ENCODE results near the gene ETV4. TPM values are rescaled to one million over a fixed set of nuclear protein-coding genes. Genes with fewer than 3 reads are reported as not detected.

Gene ETV4
- total RNA-seq, 1 experiment from 2014 or later, result 149 TPM

GRCh38 chr17:43545383-43545632, 832 bp downstream of the ETV4 start:
- DNase-seq (ENCODE audit: low spot score), result no peak

- DNase-seq (ENCODE audit: low spot score), result no peak
These were observed 2.2 kb downstream of the ETV4 start for GRCh38 chr17:43543771-43544575.

DNA sequence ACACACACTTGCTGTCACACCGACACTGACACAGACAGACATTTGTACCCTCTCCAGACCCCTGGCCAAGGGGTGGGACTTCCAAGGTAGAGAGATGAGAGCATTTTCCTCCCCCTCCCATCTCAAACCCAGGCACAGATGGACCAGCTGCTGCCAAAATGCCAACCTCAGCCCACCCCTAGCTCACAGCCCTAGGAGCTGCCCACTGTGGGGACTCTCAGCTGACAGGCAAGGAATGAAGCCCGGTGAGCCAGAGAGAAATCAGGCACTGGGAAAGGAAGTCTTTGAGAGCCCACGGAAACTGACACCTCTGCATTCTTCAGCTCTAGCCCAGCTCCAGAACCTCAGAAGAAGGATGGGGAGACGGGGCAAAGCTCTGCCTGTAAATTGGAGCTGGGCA, 2.8 kb downstream of the ETV4 start:
- no peak for DNase-seq (ENCODE audit: low spot score)

DNA sequence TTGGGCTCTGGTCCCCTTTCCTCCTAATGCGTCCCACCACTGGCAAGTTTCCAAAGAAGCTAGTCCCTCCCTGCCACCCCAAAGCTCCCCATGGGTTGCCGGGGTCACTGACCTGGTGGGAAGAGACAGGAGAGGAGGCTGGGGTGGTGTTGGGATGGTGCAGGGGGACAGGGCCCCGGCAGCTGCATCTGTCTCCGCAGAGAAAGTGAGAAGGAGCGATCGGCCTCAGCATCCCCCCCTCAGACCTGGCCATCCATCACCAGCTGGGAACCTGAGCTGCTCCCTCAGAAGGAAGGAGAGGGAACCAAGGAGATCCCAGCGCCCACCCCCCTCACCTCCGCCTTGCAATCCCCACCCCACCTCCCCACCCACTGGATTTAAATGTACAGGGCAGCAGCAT, 3.3 kb downstream of the ETV4 start:
- no peak for DNase-seq (ENCODE audit: low spot score)

DNA sequence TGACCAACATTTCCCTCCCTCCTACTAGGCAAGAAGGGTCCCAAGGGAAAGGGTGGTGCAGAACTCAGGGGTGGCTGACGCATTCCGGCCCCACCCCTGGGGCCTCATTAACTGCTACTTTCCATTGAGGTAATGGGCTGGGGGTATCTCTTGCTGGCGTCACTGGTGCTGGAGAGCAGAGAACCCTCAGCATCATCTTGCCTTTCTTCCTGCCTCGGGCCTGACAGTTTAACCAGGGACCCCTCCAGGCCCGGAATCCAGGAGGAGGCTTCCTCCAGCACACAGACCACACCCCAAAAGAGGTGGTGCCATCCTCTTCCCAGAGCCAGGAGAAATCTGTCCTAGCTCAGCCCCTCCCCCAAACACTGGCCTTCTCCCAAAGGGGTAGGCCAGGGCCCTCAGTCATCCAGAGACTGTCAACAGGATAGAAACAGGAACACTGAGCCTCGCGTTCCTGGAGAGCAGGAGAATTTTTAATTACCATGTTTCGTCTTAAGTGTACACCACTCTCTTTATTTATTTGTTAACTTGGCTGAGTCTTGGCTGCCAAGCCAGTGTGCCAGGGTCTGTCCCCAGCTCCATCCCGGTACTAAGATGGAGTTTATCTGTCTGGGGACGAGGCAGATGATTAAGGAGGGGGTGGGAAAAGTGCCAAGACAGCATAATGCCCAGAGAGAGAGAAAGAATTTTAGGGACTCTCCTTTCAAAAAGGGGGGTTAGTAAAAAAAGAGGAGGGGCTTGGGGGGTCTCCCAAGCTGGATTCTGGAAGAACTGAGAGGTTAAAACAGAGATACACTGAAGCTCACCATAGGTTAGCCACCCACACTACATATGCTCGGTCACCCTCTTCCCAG, 5.1 kb downstream of the ETV4 start:
- no peak for DNase-seq (ENCODE audit: low spot score)

DNA sequence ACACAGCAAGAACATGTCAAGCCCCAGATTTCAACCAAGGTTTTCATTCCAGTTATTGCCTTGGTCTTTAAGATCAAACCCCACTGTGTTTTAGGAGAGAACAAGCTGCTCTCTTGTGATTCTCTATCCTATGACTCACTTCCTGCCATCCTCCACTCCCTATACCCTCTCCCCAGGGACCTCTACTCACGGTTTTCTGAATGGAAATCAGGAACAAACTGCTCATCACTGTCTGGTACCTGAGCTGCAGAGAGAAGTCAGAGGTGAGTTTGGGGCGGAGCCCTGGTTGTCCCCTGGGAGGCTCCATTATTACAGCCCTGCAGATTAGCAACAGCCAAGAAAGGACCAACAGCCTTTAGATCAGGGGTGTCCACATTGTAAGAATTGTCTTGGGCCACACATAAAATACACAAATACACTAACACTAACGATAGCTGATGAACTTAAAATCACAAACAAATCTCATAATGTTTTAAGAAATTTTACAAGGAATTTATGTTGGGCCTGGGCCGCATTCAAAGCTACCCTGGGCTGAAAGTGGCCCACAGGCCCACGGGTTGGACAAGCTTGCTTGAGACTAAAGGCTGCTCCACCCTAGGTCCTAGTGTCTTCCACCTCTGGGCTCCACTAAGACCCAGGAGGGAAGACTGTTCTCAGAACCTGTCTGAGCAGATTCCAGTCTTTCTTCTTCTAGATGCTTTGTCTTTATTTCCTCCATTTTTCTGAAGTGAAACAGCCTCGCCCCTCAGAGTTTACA, 9.7 kb downstream of the ETV4 start:
- peak; percentile 52 for DNase-seq (ENCODE audit: low spot score)

DNA sequence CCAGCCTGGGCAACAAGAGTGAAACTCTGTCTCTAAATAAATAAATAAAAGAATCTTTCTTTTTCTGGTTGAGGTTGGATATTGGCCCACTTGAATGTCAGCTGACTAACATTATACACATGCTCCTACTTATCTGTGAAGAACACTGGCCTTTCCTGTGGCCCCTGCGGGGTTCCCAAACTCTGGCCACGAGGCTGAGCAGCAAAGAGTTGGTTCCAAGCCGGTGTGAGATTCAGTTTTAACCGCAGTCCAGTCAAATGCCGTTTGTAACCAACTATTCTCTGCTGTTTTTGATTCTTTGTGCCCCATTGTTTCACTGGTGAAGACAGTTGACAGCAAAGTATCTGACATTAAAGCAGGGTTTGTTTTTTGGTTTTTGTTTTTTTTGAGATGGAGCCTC, 11.2 kb downstream of the ETV4 start:
- DNase-seq (ENCODE audit: low spot score), result no peak

DNA sequence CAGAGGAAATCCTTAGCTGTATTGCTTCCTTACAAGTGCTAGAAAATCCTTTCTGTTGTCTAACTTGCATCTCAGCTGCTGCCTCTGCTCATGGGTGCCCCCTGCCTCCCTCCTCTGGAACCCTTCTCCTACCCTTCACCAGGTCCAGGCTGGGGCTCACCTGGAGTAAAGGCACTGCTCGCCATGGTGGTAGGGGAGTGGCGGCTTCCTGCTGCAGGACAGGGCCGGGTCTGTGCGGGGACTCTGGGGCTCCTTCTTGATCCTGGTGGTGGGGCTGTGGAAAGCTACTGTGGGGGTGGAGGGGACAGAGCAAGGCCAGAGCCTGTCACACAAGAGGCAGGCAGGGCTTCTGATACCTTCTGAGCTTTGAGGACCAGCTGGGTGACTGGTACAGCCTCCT, 12.4 kb downstream of the ETV4 start:
- DNase-seq (ENCODE audit: low spot score), result no peak

- peak; percentile 59 for DNase-seq (ENCODE audit: low spot score)
These were observed 13.6 kb downstream of the ETV4 start for GRCh38 chr17:43532581-43532980.

- no peak for DNase-seq (ENCODE audit: low spot score)
These were observed 14.2 kb downstream of the ETV4 start for GRCh38 chr17:43531955-43532354.

- DNase-seq (ENCODE audit: low spot score), result no peak
These were observed 15.1 kb downstream of the ETV4 start for GRCh38 chr17:43531082-43531378.

DNA sequence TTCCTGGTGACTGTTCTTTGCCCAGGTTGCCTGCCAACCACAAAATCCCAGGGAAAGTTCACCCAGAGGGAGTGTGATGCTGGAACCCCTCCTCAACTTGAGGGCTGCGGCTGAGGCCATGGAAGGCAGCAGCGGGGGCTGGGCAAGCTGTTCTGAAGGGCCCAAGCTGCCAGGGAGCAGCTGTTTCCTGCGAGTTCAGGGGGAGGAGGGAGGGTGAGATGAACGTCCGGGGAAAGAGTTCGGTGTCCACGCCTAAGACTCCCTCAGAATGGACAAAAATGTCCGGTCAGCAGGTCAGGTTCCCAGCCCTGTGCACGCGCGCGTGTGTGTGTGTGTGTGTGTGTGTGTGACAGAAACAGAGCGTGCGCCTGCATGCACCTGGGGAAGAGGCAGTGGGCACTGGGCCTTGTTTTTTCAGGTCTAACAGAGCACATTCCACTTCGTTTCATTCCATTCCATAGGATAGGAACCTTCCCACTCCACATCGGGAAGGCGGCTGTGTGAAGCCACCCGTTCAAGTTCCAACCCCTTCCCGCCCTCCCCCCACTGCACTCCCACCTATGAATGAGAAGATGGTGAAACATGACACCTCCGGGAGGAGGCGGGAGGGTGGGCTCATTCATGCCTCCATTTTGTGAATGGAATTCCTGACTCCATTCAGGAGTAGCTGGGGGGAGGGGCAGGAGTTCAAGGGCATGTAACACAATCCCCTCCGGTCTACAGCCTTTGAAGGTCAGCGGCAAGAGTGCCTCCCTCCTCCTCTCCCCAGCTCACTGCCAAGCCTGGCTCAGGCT, 15.7 kb downstream of the ETV4 start:
- DNase-seq (ENCODE audit: low spot score), result peak; percentile 85

DNA sequence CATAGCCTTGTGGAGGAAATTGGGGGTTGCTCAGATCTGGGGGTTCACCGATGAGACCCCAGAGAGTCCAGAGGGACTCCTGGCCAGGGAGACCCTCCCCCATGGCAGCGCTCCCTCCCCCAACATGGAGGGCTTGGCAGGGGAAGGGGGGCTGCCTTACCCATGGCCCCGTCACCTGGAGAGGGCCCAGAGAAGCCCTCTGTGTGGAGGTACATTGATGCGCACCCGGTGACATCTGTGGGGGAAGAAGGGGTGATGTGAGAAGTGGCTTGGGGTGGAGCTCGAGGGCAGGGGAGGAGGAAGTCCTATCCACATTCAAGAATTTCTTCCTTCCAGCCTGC, 16.2 kb downstream of the ETV4 start:
- no peak for DNase-seq (ENCODE audit: low spot score)

- no peak for DNase-seq (ENCODE audit: low spot score)
These were observed 16.9 kb downstream of the ETV4 start for GRCh38 chr17:43528988-43529814.

DNA sequence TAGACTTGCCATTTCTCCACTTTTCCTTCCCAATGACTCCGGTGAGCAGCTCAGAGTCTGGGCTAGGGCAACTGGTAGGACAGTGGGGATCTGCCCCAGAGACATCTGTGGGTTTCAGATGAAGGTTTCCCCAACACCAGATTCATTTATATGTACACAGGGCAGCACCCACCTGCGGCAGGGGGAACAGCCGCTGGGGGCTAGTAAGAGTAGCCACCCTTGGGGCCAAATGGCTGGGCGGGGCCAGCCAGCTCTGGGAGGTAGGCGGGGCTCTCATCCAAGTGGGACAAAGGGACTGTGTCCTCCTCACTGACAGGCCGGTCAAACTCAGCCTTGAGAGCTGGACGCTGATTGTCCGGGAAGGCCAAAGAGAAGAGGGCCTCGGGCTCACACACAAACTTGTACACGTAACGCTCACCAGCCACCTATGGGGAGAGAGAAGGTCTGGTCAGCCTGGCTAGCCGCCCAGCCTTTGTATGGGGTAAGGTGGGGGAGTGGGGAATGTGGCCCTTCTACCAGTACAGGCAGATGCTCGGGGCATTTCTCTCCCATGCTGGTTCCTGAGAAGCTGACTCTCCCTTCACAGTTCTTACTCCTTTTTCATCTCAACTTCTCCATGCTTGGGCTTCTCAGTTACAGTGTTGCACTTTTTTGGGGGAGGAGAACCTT, 17.7 kb downstream of the ETV4 start:
- peak; percentile 67 for DNase-seq (ENCODE audit: low spot score)

DNA sequence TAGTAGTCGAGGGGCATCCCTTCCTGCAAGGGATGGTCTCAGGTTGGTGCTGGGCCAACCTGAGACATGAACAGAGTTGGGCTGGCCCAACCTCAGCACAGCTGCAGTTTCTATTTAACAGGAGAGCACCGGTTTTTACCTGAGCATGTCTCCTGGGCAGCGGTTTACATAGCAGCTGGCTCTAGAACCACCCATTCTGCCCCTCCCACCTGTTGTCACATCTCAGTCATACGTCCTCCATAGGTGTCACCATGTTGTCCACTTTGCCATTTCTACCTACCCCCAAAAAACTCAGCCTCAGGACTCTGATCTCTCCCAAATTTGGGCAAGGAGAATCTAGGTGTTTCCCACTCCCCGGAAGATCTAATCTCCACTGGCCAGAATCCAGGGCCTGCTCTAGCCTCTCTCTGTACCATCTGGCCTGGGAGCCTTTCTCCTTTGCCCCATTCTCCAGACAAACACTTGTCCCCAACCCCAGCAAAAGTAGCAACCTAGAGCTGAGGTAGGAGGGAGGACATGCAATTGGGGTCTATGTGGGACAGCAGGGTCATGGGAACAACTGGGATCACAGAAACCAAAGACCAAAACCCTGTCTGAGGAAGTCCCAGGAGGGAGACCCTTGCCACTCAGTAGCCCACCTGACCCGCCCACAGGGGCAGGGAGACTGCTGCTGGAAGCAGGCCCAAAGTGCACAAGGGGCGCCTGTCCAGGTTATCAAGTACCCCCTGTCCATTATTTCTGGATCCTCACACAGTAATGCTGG, 19.1 kb downstream of the ETV4 start:
- no peak for DNase-seq (ENCODE audit: low spot score)

DNA sequence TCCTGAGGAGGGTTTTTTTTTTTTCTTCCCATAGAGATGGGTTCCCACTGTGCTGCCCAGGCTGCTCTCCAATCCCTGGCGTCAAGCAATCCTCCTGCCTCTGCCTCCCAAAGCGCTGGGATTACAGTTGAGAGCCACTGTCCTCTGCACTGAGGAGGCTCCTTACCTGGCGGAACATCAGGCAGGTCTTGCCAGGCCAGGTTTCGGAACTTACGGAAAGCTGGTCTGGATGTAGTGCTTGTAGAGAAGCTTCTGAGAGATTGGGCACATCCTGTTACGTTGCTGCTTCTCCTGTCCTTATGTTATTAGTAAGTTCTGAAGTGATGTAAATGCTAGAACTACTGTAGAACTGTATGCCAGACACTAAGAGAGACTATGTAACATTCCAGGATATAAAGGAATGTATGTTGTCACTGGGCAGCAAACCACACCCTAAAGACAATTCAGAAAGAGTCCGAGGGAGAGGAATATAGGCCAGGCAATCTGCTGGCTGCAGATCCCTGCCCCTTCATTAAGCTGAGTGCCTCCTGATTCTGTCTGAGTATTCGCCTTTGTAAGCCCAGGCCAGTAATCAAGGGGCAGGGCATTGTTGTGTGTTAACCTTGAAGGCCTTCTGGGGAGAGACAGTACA, 21.1 kb downstream of the ETV4 start:
- no peak for DNase-seq (ENCODE audit: low spot score)

- no peak for DNase-seq (ENCODE audit: low spot score)
These were observed 24.8 kb downstream of the ETV4 start for GRCh38 chr17:43521389-43521788.
